ENCODE measurements around the gene RPIA. TPM values are rescaled to one million over a fixed set of nuclear protein-coding genes. Genes with fewer than 3 reads are reported as not detected.
"Not testable (repeated sequence)": the region's sequence is repeated elsewhere in the genome, so short reads cannot be mapped to it uniquely, and the experiment has no call there.

Gene RPIA
- polyA plus RNA-seq, 1 donor = 22.6 TPM

GRCh38 chr2:88733155-88733902 lies 41.9 kb downstream of the RPIA start:
- DNase-seq (ENCODE audit: low read depth) = no peak

DNA sequence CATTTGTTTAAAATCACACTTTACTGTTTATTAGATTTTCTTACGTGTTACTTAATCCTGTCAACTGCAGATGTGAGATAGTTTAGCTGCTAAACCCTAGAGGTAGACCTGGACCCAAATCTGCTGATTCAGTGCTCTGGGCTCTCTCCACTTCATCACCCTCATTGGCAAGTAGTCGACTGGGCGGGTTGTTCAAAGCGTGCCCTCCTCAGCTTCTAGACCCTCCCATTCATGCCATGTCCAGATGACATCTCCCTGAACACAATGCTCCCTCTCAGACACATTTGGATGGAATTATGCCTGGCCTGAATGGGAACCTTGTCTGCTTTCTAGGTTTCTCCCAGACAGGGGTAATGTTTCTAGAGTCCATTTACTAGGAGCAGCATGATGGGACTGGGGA lies 43.7 kb downstream of the RPIA start:
- DNase-seq (ENCODE audit: low read depth) = no peak

GRCh38 chr2:88735853-88736252 lies 44.4 kb downstream of the RPIA start:
- no peak for DNase-seq (ENCODE audit: low read depth)

GRCh38 chr2:88736437-88736836 lies 45.0 kb downstream of the RPIA start:
- DNase-seq (ENCODE audit: low read depth) = no peak

DNA sequence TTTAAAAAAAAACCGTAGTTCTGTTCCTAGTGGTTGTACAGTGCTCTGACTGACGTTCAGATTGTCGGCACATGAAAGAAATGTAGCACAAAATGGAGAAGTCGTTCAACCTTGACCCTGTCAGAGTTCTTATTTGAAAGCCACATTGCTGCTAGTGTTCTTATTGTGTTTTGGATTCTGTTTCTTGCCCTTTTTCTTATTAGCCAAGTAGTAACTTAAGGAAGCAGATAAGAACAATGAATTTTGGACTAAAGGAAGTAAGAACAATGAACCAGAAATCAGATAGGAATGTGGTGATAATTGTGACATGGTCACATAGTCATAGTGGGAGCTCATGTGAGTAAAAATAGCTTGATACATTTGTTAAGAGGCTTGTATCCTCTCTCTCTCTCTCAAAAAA lies 45.9 kb downstream of the RPIA start:
- no peak for DNase-seq (ENCODE audit: low read depth)

DNA sequence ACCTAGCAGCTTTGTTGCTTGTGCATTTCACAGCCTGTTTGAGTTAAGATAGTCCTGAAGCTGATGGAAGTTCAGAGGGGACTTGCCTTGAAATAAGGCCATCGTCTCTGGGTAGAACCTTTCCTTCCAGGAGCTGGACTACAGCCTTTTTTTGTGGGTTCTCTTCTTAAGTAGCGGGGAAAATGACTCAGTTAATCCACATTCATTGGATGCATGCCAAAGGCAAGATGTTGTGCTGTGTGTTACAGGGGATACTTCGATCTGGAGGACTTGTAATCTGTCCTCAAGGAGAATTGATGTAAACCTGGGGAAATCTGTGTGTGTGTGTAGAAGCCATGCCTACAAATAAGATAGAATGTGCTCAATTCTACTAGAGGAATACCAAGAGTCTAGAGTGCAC lies 46.8 kb downstream of the RPIA start:
- no peak for DNase-seq (ENCODE audit: low read depth)

GRCh38 chr2:88739985-88740600 lies 48.6 kb downstream of the RPIA start:
- peak; percentile 34 for DNase-seq (ENCODE audit: low read depth)

GRCh38 chr2:88746929-88747490 lies 55.5 kb downstream of the RPIA start:
- no peak for DNase-seq (ENCODE audit: low read depth)

- no peak for DNase-seq (ENCODE audit: low read depth)
Measured at GRCh38 chr2:88747990-88748389, 56.5 kb downstream of the RPIA start.

GRCh38 chr2:88751768-88752167 lies 60.3 kb downstream of the RPIA start:
- no peak for DNase-seq (ENCODE audit: low read depth)

- no peak for DNase-seq (ENCODE audit: low read depth)
Measured at GRCh38 chr2:88753833-88754584, 62.5 kb downstream of the RPIA start.

DNA sequence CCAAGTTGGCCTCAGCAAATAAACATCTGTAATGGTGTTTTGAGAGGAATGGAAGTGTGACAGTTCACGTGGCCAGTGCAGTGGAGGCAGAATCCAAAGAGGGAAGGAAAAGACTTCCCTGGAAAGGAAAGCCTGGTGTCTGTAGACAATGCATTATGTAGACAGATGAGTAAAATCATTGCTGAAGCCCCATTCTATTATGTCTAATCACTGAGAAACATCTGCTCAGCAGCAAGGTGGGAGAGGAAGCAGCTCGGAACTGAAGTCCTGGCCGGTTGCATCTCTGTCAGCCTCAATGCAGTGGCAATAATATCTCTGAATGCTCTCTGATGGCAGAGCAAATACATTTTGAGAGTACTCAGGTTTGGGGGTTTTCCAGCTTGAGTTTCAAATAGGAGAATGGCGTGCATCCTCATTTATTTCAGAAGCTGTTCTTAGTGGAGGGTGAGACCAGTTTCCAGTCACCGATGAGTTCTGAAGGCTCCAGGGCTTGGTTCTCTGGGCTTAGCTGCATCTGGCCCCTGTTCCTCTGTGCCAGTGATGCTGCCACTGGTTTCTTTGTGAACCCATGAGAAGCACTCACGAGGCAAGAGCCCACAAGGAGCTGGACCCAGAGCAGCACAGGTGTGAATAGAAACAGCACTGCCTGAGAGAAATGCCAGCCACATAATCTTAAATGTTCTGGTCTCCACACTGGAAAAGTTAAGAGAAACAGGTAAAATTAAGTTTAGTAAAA lies 63.3 kb downstream of the RPIA start:
- no peak for DNase-seq (ENCODE audit: low read depth)

DNA sequence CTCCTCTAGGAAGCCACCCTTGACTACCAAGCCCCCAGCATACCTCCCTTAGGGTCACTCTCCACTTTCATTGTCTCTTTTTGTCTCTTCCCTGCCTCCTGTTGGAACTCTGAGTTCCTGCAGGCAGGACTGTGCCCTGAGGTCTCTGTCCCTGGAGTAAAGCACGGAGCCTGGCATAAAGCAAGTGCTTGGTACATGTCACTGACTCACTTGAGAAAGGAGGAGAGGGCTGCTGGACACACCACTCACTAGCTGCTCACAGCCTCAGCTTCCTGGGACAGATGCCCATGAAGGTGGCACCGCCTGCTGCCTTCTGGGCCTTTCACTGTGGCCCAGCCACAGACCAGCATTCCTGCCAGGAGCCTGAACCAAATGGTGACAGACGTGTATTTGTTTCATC lies 64.4 kb downstream of the RPIA start:
- no peak for DNase-seq (ENCODE audit: low read depth)

GRCh38 chr2:88757025-88757424 lies 65.6 kb downstream of the RPIA start:
- DNase-seq (ENCODE audit: low read depth) = no peak

DNA sequence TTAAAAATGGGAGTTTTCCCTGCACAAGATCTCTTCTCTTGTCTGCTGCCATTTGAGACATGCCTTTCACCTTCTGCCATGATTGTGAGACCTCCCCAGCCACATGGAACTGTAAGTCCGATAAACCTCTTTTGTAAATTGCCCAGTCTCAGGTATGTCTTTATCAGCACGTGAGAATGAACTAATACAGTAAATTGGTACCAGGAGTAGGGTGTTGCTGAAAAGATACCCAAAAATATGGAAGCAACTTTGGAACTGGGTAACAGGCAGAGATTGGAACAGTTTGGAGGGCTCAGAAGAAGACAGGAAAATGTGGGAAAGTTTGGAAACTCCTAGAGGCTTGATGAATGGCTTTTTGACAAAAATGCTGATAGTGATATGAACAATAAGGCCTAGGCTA lies 67.2 kb downstream of the RPIA start:
- not testable (repeated sequence) for DNase-seq (ENCODE audit: low read depth)

- DNase-seq (ENCODE audit: low read depth) = no peak
Measured at GRCh38 chr2:88760819-88761598, 69.5 kb downstream of the RPIA start.

- DNase-seq (ENCODE audit: low read depth) = no peak
Measured at GRCh38 chr2:88764141-88764849, 72.8 kb downstream of the RPIA start.

DNA sequence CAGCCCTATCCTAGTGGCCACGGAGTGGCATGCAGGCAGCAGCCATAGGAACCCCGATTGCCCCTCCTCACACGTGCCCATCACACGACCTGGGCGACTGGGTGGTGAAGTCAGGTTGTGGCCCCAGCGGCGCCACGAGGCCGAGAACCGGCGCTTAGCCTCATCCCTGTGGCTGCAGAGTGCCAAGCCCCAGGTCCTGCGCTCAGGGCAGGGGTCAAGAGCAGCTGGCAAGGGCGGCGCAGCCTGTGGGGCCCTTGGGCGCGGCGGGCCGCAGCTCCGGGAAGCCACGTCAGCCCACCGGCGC lies 73.3 kb downstream of the RPIA start:
- no peak for DNase-seq (ENCODE audit: low read depth)

- DNase-seq (ENCODE audit: low read depth) = no peak
Measured at GRCh38 chr2:88765154-88765888, 73.8 kb downstream of the RPIA start.
